Stimulated activated CD4-positive, alpha-beta T cell treated with anti-CD3 and anti-CD28 coated beads, Interleukin-1b, Interleukin-23, amount 100 ng/mL, for 48 hours (primary cell): ENCODE measurements around the gene LMBR1.
"Not testable (repeated sequence)": the region's sequence is repeated elsewhere in the genome, so short reads cannot be mapped to it uniquely, and the experiment has no call there.

Source experiments
- DNase-seq: peaks from one replicate; pipeline ENCODE4 v3.0.0-alpha.2; 2020

LMBR1 gene

DNA sequence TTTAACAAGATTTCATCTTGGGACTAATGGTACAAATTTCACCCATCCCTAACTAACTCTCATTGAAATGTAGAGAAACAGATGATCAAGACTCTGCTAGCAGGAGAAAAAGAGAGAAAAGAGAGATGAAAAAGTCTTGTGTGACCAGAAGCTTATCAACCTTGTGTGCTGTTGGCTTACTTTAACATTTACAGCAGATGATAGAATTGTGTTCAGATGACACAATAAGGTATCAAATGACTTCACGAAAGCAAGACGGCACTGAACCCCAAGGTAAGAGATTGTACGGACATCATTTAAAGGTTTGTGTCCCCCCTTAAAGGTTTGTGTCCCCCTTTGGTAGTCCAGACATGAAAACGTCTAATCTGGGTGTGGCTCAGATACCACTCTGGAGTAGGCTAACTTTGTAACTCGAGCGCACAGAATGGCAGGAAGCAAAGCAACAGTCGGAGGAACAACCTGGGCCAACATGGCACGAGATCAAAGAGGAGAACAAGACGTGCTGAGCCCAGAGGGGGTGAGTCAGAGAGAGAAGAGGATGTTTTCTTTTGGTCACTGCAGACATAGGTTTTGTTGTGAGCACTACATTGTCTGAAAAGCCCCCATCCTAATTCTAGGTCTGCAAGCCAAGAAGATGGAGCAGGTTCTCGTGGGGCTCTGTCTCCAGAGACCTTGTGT lies 10.4 kb upstream of the LMBR1 start:
- DNase-seq, result no peak

GRCh38 chr7:156900093-156900492 lies 7.1 kb upstream of the LMBR1 start:
- not testable (repeated sequence) for DNase-seq

- no peak for DNase-seq
These were observed 6.0 kb upstream of the LMBR1 start for GRCh38 chr7:156898938-156899337.

- no peak for DNase-seq
These were observed 4.7 kb upstream of the LMBR1 start for GRCh38 chr7:156897673-156898072.

DNA sequence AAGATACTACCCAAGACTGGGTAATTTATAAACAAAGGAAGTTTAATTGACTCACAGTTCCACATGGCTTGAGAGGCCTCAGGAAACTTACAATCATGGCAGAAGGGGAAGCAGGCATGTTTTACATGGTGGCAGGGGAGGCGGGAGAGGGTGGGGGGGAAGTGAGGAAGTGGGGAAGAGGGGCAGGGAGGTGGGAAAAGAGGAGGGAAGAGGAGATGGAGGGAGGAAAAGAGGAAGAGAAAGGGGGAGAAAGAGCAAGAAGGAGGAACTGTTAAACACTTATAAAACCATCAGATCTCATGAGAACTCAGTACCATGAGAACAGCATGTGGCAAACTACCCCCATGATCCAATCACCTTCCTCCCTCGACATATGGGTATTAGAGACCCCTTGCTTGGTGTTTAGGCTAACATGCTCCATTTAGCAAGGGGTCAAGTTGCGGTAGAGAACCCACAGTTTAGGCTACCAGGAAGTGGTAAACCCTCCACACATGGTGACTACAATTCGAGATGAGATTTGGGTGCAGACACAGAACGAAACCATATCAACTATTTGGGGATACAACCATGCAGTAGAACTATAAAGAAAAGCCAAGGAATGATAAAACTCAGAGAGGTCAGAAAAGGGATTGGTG lies 3.5 kb upstream of the LMBR1 start:
- DNase-seq, result no peak

DNA sequence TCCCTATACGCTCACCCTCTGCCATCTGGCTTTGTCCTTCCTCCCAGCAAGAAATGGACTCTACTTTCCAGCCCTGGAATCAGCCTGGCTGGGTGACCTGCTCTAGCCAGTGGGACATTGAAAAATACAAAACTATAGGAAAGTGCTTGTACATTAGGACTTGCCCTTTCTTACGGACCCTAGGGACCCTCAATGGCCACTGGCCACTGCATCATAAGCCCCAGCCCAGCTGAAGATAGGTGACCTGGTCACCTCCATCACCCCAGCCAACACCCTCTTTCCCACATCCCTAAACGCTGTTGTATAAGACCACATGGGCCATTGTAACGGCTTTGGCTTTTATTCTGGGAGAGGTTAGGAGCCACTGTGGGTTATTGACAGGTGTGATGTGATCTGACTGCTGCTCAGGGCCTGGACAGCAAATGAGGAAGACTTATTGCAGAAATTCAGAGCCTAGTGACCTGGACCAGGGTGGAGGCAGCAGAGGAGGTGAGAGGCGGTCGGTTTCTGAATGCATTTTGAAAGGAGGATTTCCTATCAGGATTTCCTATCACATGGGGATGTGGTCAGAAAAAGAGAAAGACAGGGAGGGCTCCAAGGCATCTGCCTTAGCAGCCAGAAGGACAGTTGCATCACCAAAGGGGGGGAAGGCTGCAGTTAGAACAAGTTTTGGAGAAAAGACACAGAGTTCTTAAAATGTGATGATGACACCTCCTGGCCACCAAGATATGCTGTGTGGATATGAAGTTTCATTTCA lies 2.2 kb upstream of the LMBR1 start:
- DNase-seq, result no peak

DNA sequence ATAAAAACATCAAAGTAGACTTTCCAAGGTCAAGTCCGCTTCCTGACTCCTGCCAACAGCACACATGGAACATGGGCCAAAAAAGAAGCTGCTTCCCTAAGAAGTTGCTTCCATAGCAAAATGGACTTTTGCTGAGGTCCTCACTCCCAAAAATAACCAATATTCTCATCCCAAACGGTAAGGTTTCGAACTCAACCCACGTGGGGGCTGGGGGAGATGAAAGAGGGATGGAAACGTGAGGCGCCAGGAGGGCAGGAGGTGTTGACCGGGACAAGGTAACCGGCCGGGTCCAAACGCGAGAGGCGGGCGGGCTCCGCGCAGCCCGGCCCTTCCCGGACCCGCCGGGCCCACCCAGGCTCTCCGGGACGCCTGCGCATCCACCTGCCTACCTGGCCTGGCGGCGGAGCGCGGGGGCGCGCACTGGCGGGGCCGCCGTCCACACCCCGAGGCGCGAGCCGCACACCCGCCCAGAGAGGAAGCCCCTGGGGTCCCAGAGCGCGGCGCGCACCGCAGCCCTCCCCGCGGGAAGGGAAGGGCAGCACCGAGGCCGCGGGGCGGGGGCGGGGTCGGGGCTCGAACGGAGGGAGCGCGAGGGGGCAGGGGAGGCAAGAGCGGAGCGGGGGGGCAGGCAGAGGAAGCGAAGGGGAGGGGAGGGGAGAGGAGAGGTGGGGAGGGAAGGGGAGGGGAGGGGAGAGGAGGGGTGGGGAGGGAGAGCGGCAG lies 742 bp downstream of the LMBR1 start:
- DNase-seq, result peak; percentile 55

GRCh38 chr7:156889746-156890145 lies 3.2 kb downstream of the LMBR1 start:
- no peak for DNase-seq

- DNase-seq, result no peak
These were observed 3.9 kb downstream of the LMBR1 start for GRCh38 chr7:156889089-156889488.

- DNase-seq, result no peak
These were observed 6.8 kb downstream of the LMBR1 start for GRCh38 chr7:156886020-156886795.

GRCh38 chr7:156881679-156882078 lies 11.3 kb downstream of the LMBR1 start:
- no peak for DNase-seq

DNA sequence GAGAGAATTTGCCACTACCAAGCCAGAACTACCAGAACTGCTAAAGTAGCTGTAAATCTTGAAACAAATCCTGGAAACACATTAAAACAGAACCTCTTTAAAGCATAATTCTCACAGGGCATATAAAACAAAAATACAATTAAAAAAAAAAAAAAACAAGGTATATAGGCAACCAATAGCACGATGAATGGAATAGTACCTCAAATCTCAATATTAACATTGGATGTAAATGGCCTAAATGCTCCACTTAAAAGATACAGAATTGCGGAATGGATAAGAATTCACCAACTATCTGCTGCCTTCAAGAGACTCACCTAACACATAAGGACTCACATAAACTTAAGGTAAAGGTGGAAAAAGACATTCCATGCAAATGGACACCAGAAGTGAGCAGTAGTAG lies 17.2 kb downstream of the LMBR1 start:
- no peak for DNase-seq

DNA sequence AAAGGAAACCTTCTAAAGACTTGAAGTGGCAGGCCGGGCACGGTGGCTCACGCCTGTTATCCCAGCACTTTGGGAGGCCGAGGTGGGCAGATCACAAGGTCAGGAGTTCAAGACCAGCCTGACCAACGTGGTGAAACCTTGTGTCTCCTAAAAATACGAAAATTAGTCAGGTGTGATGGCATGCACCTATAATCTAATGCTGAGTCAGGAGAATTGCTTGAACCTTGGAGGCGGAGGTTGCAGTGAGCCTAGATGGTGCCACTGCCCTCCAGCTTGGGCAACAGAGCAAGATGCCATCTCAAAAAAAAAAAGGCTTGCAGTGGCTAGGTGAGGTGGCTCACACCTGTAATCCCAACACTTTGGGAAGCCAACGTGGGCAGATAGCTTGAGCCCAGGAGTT lies 24.6 kb downstream of the LMBR1 start:
- not testable (repeated sequence) for DNase-seq

- no peak for DNase-seq
These were observed 27.5 kb downstream of the LMBR1 start for GRCh38 chr7:156865493-156865892.

DNA sequence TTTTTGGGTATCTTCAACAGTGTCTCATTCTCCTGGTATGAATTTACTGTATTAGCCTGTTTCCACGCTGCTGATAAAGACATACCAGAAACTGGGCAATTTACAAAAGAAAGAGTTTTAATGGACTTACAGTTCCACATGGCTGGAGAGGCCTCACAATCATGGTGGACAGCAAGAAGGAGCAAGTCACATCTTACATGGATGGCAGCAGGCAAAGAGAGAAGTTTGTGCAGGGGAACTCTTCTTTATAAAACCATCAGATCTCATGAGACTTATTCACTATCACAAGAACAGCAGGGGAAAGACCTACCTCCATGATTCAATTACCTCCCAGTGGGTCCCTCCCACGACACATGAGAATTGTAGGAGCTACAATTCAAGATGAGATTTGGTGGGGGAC lies 31.0 kb downstream of the LMBR1 start:
- not testable (repeated sequence) for DNase-seq

DNA sequence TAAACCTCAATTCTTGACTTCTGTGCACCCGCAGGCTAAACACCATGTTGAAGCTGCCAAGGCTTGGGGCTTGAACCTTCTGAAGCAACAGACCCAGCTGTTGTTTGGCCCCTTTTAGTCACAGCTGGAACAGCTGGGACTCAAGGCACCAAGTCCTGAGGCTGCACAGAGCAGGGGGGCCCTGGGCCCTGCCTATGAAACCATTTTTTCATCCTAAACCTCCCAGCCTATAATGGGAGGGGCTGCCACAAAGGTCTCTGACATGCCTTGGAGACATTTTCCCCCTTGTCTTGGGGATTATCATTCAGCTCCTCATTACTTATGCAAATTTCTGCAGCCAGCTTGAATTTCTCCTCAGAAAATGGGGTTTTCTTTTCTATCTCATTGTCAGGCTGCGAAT lies 31.8 kb downstream of the LMBR1 start:
- no peak for DNase-seq

GRCh38 chr7:156860099-156860498 lies 32.9 kb downstream of the LMBR1 start:
- not testable (repeated sequence) for DNase-seq

DNA sequence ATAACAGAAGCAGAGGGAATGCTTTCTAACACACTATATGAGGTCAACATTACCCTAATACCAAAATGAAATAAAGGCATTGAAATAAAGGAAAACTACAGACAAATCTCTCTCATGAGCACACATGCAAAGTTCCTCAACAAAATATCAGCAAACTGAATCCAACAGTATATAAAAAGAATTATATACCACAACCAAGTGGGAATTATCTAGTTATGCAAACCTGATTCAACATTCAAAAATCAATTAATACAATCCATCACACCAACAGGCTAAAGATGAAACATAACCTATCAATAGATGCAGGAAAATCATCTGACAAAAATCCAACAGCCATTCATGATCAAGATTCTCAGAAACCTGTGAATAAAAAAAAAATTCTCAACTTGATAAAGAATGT lies 34.5 kb downstream of the LMBR1 start:
- DNase-seq, result no peak

DNA sequence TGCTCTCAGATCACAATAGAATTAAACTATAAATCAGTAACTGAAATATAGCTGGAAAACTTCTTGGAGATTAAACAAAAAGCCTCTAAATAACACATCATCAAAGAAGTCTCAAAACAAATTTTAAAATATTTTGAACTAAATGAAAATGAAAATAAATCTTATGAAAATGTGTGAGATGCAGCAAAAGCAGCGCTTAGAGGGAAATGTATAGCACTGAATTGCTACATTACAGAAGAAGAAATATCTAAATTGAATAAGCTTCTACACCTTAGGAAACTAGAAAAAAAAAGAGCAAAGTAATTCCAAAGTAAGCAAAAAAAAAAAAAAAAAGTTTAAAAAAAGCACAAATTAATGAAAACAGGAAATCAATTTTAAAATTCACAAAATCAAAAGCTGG lies 35.2 kb downstream of the LMBR1 start:
- no peak for DNase-seq

GRCh38 chr7:156854654-156855053 lies 38.3 kb downstream of the LMBR1 start:
- DNase-seq, result no peak

GRCh38 chr7:156848979-156849378 lies 44.0 kb downstream of the LMBR1 start:
- DNase-seq, result no peak

GRCh38 chr7:156845379-156846101 lies 47.4 kb downstream of the LMBR1 start:
- no peak for DNase-seq
